WTC11 (cell line): ENCODE data around the gene GPHB5. TPM values are rescaled to one million over a fixed set of nuclear protein-coding genes. Genes with fewer than 3 reads are reported as not detected.

Source experiments
- ATAC-seq: fragments of 200-7000 bp; cut with Tn5 transposase; 2 replicates; pipeline ENCODE4 v1.10.0; 2021; ENCODE audit warnings: mild to moderate bottlenecking, moderate library complexity
- CTCF ChIA-PET: fragments of 300-600 bp; sonication (Branson Sonifier 250); formaldehyde crosslinking; loops from one replicate; lab custom pipeline; 2021; ENCODE audit warnings: antibody characterized with exemption; lab: Charles Lee
- POLR2A ChIA-PET: fragments of 350-600 bp; sonication (Branson Sonifier 250); formaldehyde crosslinking; loops from one replicate; lab custom pipeline; 2021; ENCODE audit warnings: antibody characterized with exemption; lab: Charles Lee
- DNase-seq: peaks from one replicate; pipeline ENCODE4 v3.0.0; 2021; ENCODE audit warnings: low spot score
- H3K27ac Mint-ChIP-seq: 2 replicates; pipeline ENCODE4 v1.8.0; 2021; ENCODE audit warnings: mixed read lengths
- H3K27me3 Mint-ChIP-seq: 2 replicates; pipeline ENCODE4 v1.8.0; 2021; ENCODE audit warnings: low read depth, mild to moderate bottlenecking, moderate library complexity, mixed read lengths
- H3K36me3 Mint-ChIP-seq: 2 replicates; pipeline ENCODE4 v1.8.0; 2021; ENCODE audit warnings: mixed read lengths
- H3K4me1 Mint-ChIP-seq: 2 replicates; pipeline ENCODE4 v1.8.0; 2022; ENCODE audit warnings: mixed read lengths
- H3K4me3 Mint-ChIP-seq: 2 replicates; pipeline ENCODE4 v1.8.0; 2021; ENCODE audit warnings: mild to moderate bottlenecking, moderate library complexity, mixed read lengths
- H3K9me3 Mint-ChIP-seq: 2 replicates; pipeline ENCODE4 v1.8.0; 2021; ENCODE audit warnings: mixed read lengths
- ARID4B ChIP-seq: sonication (generic); formaldehyde crosslinking; IDR thresholded peaks from 2 replicates; pipeline ENCODE4 v1.8.0; 2023; ENCODE audit warnings: missing genetic modification reagents, mild to moderate bottlenecking, borderline replicate concordance
- CBFB ChIP-seq: sonication (generic); formaldehyde crosslinking; IDR thresholded peaks from 2 replicates; pipeline ENCODE4 v1.8.1; 2022; ENCODE audit warnings: mild to moderate bottlenecking, low read depth, missing genetic modification reagents
- CTCF ChIP-seq: fragments of 200-600 bp; IDR thresholded peaks from 2 replicates; pipeline ENCODE4 v1.8.0; 2022; ENCODE audit warnings: antibody characterized with exemption
- E2F1 ChIP-seq: sonication (generic); formaldehyde crosslinking; IDR thresholded peaks from 2 replicates; pipeline ENCODE4 v1.8.0; 2022; ENCODE audit warnings: mild to moderate bottlenecking, missing genetic modification reagents
- ELF4 ChIP-seq: sonication (generic); formaldehyde crosslinking; IDR thresholded peaks from 2 replicates; pipeline ENCODE4 v1.8.1; 2022; ENCODE audit warnings: low read depth, mild to moderate bottlenecking, moderate library complexity, missing genetic modification reagents
- ETV6 ChIP-seq: sonication (generic); formaldehyde crosslinking; IDR thresholded peaks from 2 replicates; pipeline ENCODE4 v1.8.1; 2022; ENCODE audit warnings: mild to moderate bottlenecking, missing genetic modification reagents
- GABPB1 ChIP-seq: sonication (generic); formaldehyde crosslinking; IDR thresholded peaks from 2 replicates; pipeline ENCODE4 v1.8.1; 2023; ENCODE audit warnings: mild to moderate bottlenecking, missing genetic modification reagents
- OVOL2 ChIP-seq: fragments of 250-450 bp; sonication (Bioruptor Pico); IDR thresholded peaks from 2 replicates; pipeline ENCODE4 v1.9.0; 2021; ENCODE audit warnings: mild to moderate bottlenecking, borderline replicate concordance
- PRDM15 ChIP-seq: sonication (generic); formaldehyde crosslinking; IDR thresholded peaks from 2 replicates; pipeline ENCODE4 v1.8.0; 2022; ENCODE audit warnings: missing genetic modification reagents
- PREB ChIP-seq: sonication (generic); formaldehyde crosslinking; IDR thresholded peaks from 2 replicates; pipeline ENCODE4 v1.8.1; 2022; ENCODE audit warnings: mild to moderate bottlenecking, missing genetic modification reagents, moderate library complexity, borderline replicate concordance
- ZBTB21 ChIP-seq: sonication (generic); formaldehyde crosslinking; IDR thresholded peaks from 2 replicates; pipeline ENCODE4 v1.8.1; 2023; ENCODE audit warnings: mild to moderate bottlenecking, missing genetic modification reagents, borderline replicate concordance
- ZNF121 ChIP-seq: sonication (generic); formaldehyde crosslinking; IDR thresholded peaks from 2 replicates; pipeline ENCODE4 v1.8.0; 2023; ENCODE audit warnings: missing genetic modification reagents
- ZNF219 ChIP-seq: sonication (generic); formaldehyde crosslinking; IDR thresholded peaks from 2 replicates; pipeline ENCODE4 v1.8.0; 2023; ENCODE audit warnings: missing genetic modification reagents, mild to moderate bottlenecking, borderline replicate concordance
- ZNF232 ChIP-seq: sonication (generic); formaldehyde crosslinking; IDR thresholded peaks from 2 replicates; pipeline ENCODE4 v1.8.0; 2022; ENCODE audit warnings: mild to moderate bottlenecking, missing genetic modification reagents
- ZNF396 ChIP-seq: fragments of 250-450 bp; sonication (Bioruptor Pico); IDR thresholded peaks from 2 replicates; pipeline ENCODE4 v1.8.0; 2021; ENCODE audit warnings: mild to moderate bottlenecking, moderate library complexity, borderline replicate concordance
- ZNF423 ChIP-seq: fragments of 250-450 bp; sonication (Bioruptor Pico); IDR thresholded peaks from 2 replicates; pipeline ENCODE4 v2.1.2; 2022; ENCODE audit warnings: mild to moderate bottlenecking, moderate library complexity
- ZNF512 ChIP-seq: sonication (generic); formaldehyde crosslinking; IDR thresholded peaks from 2 replicates; pipeline ENCODE4 v1.8.1; 2022; ENCODE audit warnings: missing genetic modification reagents, borderline replicate concordance
- total RNA-seq: library from RNA; stranded (reverse); gene quantifications from 3 replicates; pipeline ENCODE4 v1.2.3, GENCODE V29; 2021

GPHB5 gene
- total RNA-seq, 1 experiment from 2014 or later, result not detected

GRCh38 chr14:63269561-63270225 lies 49.0 kb downstream of the GPHB5 start:
- Mint-ChIP-seq H3K4me3 (no peak overlapping the region), H3K27ac (no peak overlapping the region), H3K36me3 (peaks cover 20% of the 10 kb centered on the region), H3K4me1 (peaks cover 10% of the 10 kb centered on the region), H3K9me3 (peaks cover 25% of the 10 kb centered on the region), H3K27me3 (no peaks in the 10 kb centered on the region)
- TF ChIP-seq ARID4B (CRISPR knock-in tag) (no peak), PREB (no peak)
- ATAC-seq (no peak), DNase-seq (no peak)
- ChIA-PET POLR2A (interaction anchor here (0.6 kb wide), 1 partner anchor 81 kb away, joined by 4 read pairs; no protein-coding TSS in a partner anchor), CTCF (no interaction called here)

GRCh38 chr14:63268771-63269170 lies 50.0 kb downstream of the GPHB5 start:
- ATAC-seq, result no peak
- H3K4me1 Mint-ChIP-seq, result peaks cover 10% of the 10 kb centered on the region
- H3K36me3 Mint-ChIP-seq, result peaks cover 26% of the 10 kb centered on the region
- CTCF ChIA-PET, result no interaction called here
- no peaks in the 10 kb centered on the region for H3K27me3 Mint-ChIP-seq
- no peak for DNase-seq
- H3K27ac Mint-ChIP-seq, result no peak overlapping the region
- peaks cover 28% of the 10 kb centered on the region for H3K9me3 Mint-ChIP-seq
- POLR2A ChIA-PET, result interaction anchor here (0.6 kb wide), 1 partner anchor 1043 kb away, joined by 3 read pairs; no protein-coding TSS in a partner anchor
- H3K4me3 Mint-ChIP-seq, result no peak overlapping the region
- no peak for TF ChIP-seq ELF4
- no peak for TF ChIP-seq CTCF
- TF ChIP-seq ZNF232 (CRISPR knock-in tag), result no peak
- TF ChIP-seq ZNF396, result no peak
- TF ChIP-seq ZNF423 (CRISPR knock-in tag), result no peak
- no peak for TF ChIP-seq CBFB (CRISPR knock-in tag)
- TF ChIP-seq PRDM15 (CRISPR knock-in tag), result no peak
- TF ChIP-seq ZNF121 (CRISPR knock-in tag), result no peak
- TF ChIP-seq ETV6 (CRISPR knock-in tag), result no peak
- no peak for TF ChIP-seq E2F1
- no peak for TF ChIP-seq ZBTB21 (CRISPR knock-in tag)
- no peak for TF ChIP-seq GABPB1 (CRISPR knock-in tag)
- TF ChIP-seq ZNF512 (CRISPR knock-in tag), result no peak
- no peak for TF ChIP-seq OVOL2 (CRISPR knock-in tag)
- TF ChIP-seq ZNF219 (CRISPR knock-in tag), result no peak
